Activated naive CD8-positive, alpha-beta T cell treated with anti-CD3 and anti-CD28 coated beads for 36 hours (primary cell): Measurements from ENCODE around the gene CLEC12A. TPM values are rescaled to one million over a fixed set of nuclear protein-coding genes. Genes with fewer than 3 reads are reported as not detected.
"Not testable (repeated sequence)": the region's sequence is repeated elsewhere in the genome, so short reads cannot be mapped to it uniquely, and the experiment has no call there.

Experiments
- DNase-seq: peaks from one replicate; pipeline ENCODE4 v3.0.0; 2021
- H3K27ac Mint-ChIP-seq: one replicate; pipeline ENCODE4 v1.8.0; 2022; ENCODE audit warnings: mild to moderate bottlenecking, moderate library complexity, mixed read lengths
- H3K27me3 Mint-ChIP-seq: one replicate; pipeline ENCODE4 v1.8.0; 2022; ENCODE audit warnings: mild to moderate bottlenecking, mixed read lengths
- H3K36me3 Mint-ChIP-seq: one replicate; pipeline ENCODE4 v1.8.0; 2021; ENCODE audit warnings: mild to moderate bottlenecking, mixed read lengths
- H3K4me1 Mint-ChIP-seq: one replicate; pipeline ENCODE4 v1.8.0; 2021; ENCODE audit warnings: mixed read lengths
- H3K4me3 Mint-ChIP-seq: one replicate; pipeline ENCODE4 v1.8.0; 2022; ENCODE audit warnings: mild to moderate bottlenecking, moderate library complexity, mixed read lengths
- H3K9me3 Mint-ChIP-seq: one replicate; pipeline ENCODE4 v1.8.0; 2022; ENCODE audit warnings: mixed read lengths
- total RNA-seq, 2 experiments: library from RNA; stranded (reverse); gene quantifications; one replicate each; pipeline ENCODE4 v1.2.3, GENCODE V29; 2021

CLEC12A gene
- total RNA-seq, 2 experiments from 2014 or later: 0.14 TPM

DNA sequence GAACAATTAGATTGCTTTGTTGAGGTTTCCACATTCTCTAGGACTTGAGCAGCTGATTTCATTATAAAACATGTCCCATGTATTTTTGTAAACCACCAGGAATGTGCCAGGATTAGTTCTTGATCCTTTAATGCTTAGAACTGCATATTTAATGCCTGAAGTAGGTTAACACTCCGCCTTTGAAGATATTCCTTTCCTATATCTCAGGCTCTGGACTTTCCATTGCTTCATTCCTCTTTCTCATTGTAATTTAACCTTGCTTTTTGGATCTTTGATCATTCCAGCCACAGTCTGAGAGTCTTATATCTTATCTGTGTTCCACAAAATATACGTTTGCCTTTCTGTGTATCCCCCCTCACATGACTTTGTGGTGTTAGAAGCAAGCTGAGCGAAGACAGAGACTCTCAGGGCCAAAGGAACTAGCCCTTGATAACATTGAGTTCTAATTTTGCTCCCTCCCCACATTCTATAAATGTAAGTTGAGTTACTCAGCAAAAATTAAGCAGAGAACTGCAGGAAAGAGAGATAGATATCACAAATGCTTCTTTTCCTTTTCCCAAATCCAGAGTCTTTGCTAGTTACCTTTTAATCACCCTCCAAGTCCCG lies 30.1 kb downstream of the CLEC12A start:
- Mint-ChIP-seq H3K4me1 (no peaks in the 10 kb centered on the region), H3K27me3 (peaks cover 7% of the 10 kb centered on the region), H3K9me3 (no peaks in the 10 kb centered on the region), H3K36me3 (no peaks in the 10 kb centered on the region), H3K27ac (no peak overlapping the region), H3K4me3 (no peak overlapping the region)
- no peak for DNase-seq

DNA sequence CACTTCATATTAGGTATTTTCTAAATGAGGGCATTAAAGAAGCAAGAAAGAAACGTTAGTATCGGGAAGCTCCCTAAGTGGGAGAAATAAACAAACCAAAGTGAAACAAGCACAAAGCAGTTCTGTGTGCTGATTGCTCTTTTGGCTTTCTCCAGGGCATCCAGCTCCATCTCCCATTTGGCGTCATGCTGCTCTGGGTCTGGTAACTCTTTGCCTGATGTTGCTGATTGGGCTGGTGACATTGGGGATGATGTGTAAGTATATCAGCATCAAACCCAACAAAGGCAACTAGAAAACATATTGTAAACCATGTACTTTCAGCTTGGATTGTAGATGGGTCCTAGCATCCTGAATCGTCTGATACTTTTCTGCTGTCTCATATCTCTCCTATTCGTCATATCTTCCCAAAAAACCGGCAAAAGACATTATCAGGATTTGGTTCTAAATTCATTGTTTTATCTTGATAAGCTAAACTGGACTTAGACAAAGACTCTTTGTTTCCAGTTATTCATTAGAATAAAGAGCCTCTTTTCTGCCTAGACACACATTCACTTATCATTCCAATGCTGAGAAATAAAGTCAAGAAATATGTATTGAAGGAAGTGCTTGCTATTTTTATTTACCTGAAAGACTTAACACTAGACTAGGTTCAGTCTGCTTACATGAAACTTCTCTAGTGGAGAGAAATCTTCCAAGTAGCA lies 41.6 kb downstream of the CLEC12A start:
- no peak for DNase-seq
- Mint-ChIP-seq H3K4me1 (no peaks in the 10 kb centered on the region), H3K36me3 (no peaks in the 10 kb centered on the region), H3K4me3 (no peak overlapping the region), H3K27me3 (peaks cover 17% of the 10 kb centered on the region), H3K27ac (no peak overlapping the region), H3K9me3 (no peaks in the 10 kb centered on the region)

DNA sequence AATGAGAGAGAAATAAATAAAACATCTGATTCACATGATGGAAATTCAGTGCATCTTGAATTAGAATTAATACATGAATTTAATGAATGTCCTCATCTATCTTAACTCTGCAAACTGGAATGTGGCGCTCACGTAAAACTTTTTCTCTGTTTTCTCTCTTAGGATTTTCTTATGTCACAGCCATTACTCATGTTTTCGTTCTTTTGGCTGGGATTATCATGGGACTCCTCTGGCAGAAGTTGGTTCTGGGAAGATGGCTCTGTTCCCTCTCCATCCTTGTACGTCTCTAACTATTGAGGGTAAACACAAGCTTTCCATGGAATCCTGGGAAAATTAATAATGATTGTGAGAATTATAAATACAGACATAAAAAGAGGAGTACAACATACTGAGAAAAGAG lies 44.2 kb downstream of the CLEC12A start:
- Mint-ChIP-seq H3K36me3 (no peaks in the 10 kb centered on the region), H3K4me3 (no peak overlapping the region), H3K4me1 (no peaks in the 10 kb centered on the region), H3K27me3 (peaks cover 14% of the 10 kb centered on the region), H3K27ac (no peak overlapping the region), H3K9me3 (no peaks in the 10 kb centered on the region)
- DNase-seq: no peak

DNA sequence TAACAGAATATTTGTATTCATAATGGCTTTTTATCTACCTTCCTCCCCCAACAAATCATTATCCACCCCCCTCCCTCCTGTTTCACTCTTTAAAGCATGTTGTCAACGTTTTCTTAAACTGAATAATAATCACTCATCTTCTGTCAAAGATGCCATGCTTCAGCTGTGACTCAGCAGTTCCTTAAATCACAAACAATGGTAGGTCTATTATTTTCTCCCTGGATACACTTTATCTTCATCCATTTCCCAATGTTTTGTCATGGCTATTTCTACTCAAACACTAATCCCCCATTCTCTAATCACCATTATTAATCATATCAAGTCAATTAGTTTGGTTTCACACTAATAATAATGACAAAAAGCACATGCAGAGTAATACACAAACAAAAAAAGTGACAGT lies 45.7 kb downstream of the CLEC12A start:
- Mint-ChIP-seq H3K27me3 (peaks cover 14% of the 10 kb centered on the region), H3K4me3 (no peak overlapping the region), H3K27ac (no peak overlapping the region), H3K36me3 (no peaks in the 10 kb centered on the region), H3K9me3 (no peaks in the 10 kb centered on the region), H3K4me1 (no peaks in the 10 kb centered on the region)
- DNase-seq: no peak

DNA sequence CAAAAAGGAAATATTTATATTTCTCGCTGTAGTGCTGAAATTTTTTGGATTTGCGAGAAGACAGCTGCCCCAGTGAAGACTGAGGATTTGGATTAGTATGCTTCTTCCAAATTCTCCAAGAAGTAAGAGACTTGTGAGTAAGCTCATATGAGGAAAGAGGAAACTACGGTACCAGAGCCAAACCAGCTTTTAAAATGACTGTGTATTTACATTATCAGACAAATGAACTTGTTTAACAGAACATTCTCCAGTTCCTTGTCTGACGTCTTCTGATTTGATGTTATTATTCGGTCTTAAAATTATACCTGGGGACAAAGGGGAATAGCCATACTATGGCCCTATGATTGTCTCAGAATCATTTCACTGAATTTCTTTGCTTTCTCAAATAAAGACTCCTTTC lies 47.2 kb downstream of the CLEC12A start:
- no peaks in the 10 kb centered on the region for H3K4me1 Mint-ChIP-seq
- no peak for DNase-seq
- H3K4me3 Mint-ChIP-seq: no peak overlapping the region
- H3K36me3 Mint-ChIP-seq: no peaks in the 10 kb centered on the region
- H3K9me3 Mint-ChIP-seq: no peaks in the 10 kb centered on the region
- H3K27ac Mint-ChIP-seq: no peak overlapping the region
- H3K27me3 Mint-ChIP-seq: peaks cover 6% of the 10 kb centered on the region

DNA sequence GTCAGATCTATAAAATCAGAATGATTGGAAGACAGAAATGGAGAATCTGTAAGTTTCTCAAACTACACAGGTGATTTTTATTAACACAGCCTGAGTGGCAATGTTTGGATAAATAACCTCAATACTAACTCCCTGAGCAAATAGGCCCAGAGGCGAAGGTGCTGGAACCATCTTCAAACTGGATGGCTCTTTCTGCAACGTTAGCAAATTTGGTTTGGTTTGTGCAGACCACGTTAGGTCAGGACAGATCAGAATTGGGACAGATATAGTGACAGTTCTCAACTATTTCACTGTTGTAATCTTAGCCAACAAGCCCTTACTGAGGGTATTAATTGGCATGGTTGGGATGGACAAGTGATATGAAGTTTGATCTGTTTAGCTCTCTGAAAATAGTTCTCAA lies 50.1 kb downstream of the CLEC12A start:
- Mint-ChIP-seq H3K9me3 (no peaks in the 10 kb centered on the region), H3K36me3 (no peaks in the 10 kb centered on the region), H3K27me3 (peaks cover 8% of the 10 kb centered on the region), H3K4me1 (no peaks in the 10 kb centered on the region), H3K27ac (no peak overlapping the region), H3K4me3 (no peak overlapping the region)
- DNase-seq: no peak

DNA sequence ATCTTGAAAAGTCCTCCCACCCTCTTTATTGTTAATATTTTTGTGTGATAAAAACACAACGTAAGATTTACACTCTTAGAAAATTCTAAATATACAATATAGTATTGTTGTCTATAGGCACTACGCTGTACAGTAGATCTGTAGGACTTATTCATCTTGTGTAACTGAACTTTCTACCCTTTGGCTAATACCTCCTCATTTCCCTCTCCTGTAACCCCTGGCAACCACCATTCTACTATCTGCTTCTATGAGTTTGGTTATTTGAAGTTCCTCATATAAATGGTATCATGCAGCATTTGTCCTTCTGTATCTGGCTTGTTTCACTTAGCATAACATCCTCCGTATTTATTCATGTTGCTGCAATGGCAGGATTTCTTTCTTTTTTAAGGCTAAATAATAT lies 54.0 kb downstream of the CLEC12A start:
- Mint-ChIP-seq H3K36me3 (no peaks in the 10 kb centered on the region), H3K4me3 (no peak overlapping the region), H3K27me3 (peaks cover 5% of the 10 kb centered on the region), H3K4me1 (no peaks in the 10 kb centered on the region), H3K9me3 (no peaks in the 10 kb centered on the region), H3K27ac (no peak overlapping the region)
- no peak for DNase-seq

DNA sequence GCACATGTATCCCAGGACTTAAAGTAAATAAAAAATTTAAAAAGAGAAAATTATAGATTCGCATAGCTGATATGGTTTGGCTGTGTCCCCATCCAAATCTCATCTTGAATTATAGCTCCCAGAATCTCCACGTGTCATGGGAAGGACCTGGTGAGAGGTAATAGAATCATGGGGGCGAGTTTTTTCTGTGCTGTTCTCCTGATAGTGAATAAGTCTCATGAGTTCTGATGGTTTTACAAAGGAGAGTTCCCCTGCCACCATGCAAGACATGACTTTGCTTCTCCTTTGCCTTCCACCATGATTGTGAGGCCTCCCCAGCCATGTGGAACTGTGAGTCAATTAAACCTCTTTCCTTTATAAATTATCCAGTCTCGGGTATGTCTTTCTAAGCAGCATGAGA lies 55.5 kb downstream of the CLEC12A start:
- not testable (repeated sequence) for H3K27ac Mint-ChIP-seq, H3K36me3 Mint-ChIP-seq

DNA sequence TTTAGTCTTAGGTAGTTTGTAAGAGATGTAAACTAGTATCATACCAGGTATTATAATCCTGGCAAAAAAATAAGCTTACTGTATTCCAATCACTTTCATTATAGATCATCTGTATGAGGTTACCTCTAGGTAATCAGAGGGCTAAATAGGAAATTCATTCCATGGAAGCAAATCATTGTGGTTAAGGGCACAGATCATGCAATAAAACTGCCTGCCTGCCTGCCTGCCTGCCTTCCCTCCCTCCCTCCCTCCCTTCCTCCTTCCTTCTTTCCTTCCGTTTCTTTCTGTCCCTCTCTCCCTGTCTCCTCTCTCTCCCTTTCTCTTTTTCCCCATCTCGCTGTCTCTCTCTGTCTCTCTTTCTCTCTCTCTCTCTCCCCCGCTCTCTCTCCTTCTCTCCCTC lies 56.1 kb downstream of the CLEC12A start:
- Mint-ChIP-seq H3K9me3 (no peaks in the 10 kb centered on the region), H3K27me3 (peaks cover 5% of the 10 kb centered on the region), H3K36me3 (no peaks in the 10 kb centered on the region), H3K4me1 (no peaks in the 10 kb centered on the region), H3K4me3 (no peak overlapping the region), H3K27ac (no peak overlapping the region)
- no peak for DNase-seq

More for the DNA sequence above, 55.5 kb downstream of the CLEC12A start:
- H3K4me3 Mint-ChIP-seq, H3K9me3 Mint-ChIP-seq, H3K27me3 Mint-ChIP-seq, DNase-seq, H3K4me1 Mint-ChIP-seq: not testable (repeated sequence)

DNA sequence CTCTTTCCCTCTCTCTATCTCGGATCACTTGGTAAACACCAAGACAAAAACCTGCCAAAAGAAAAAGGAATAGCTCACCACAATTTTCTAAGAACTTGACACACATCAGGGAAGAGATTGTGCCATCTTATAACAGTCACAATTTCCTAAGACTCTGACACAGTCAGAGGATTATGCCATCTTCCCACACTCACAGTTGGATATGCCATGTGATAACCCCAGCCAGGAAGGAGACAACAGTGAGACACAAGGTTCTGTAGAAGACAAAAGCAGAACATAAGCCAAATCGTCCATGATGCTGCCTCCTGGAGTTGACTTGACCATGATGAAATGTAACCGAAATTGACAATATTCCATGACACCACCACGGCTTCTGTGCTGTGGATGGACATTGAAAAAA lies 56.5 kb downstream of the CLEC12A start:
- Mint-ChIP-seq H3K4me1 (no peaks in the 10 kb centered on the region), H3K4me3 (no peak overlapping the region), H3K36me3 (no peaks in the 10 kb centered on the region), H3K9me3 (no peaks in the 10 kb centered on the region), H3K27ac (no peak overlapping the region), H3K27me3 (peaks cover 5% of the 10 kb centered on the region)
- no peak for DNase-seq

DNA sequence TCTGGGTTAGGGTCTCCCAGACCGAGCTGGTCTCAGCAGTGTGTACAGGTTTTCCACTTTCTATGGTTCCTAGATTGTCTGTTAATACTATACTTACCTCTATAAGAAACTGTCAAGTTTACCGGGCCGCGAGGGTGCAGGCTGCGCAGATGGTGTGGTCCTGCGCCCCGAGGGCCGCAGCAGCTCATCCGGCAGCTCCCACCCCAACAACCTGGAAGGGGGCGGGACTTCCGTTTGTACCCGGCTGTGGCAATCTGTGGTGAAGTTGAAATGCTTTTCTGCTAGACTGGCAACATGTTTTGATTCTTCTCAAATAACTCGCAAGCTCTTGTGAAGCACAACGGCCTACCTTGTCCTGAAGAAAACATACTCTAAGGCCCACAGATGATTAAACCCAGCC lies 59.2 kb downstream of the CLEC12A start, which contains the start of gene CLEC9A:
TSS of gene CLEC9A (plus strand) at position 237 of the 400 bp plus-strand sequence. CDS start 22,006 bp downstream, outside the sequence.
- DNase-seq: no peak
- H3K27me3 Mint-ChIP-seq: peaks cover 1% of the 10 kb centered on the region
- H3K27ac Mint-ChIP-seq: no peak within 1 kb of the TSS
- H3K4me1 Mint-ChIP-seq: no peaks in the 10 kb centered on the region
- H3K36me3 Mint-ChIP-seq: no peaks in the 10 kb centered on the region
- H3K4me3 Mint-ChIP-seq: no peak within 1 kb of the TSS
- no peaks in the 10 kb centered on the region for H3K9me3 Mint-ChIP-seq

DNA sequence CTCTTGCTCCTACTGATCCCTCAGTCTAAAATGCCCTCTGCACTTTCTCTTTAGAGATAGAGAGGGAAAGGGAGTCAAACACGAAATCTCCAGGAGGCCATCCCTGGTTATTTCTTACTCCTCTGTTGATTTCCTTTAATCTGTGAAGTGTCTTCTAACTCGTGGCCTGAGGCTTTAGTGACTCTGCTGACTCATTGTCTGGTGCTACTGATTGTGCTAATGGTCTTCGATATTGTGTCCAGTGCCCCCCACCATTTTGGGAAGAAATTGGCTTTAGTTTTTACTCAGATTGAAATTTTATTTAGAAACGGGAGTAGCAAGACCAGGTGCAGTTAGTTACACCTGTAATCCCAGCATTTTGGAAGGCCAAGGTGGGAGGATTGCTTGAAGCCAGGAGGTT lies 60.1 kb downstream of the CLEC12A start:
- no peak overlapping the region for H3K4me3 Mint-ChIP-seq
- H3K27me3 Mint-ChIP-seq: no peaks in the 10 kb centered on the region
- no peaks in the 10 kb centered on the region for H3K4me1 Mint-ChIP-seq

DNA sequence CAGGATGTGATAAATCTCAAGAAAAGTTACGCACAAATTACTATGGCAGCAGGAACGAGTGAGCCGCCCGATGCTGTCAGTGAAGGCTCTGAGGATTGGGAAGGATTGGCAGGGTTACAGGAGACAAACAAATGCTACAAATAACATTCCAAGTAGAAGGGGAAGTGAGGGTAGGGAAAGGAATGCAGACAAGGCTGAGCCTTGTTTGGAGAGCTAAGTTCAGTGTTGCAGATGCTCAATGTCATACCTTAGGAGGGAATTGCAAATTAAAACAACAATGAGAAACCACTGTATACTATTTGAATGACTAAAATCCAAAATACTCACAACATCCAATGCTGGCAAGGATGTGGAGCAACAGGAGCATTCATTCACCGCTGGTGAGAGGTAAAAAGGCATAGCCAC lies 60.6 kb downstream of the CLEC12A start:
- Mint-ChIP-seq H3K4me1 (no peaks in the 10 kb centered on the region), H3K27ac (no peak overlapping the region), H3K9me3 (no peaks in the 10 kb centered on the region), H3K27me3 (no peaks in the 10 kb centered on the region), H3K4me3 (no peak overlapping the region), H3K36me3 (no peaks in the 10 kb centered on the region)
- no peak for DNase-seq

More for the DNA sequence above, 60.1 kb downstream of the CLEC12A start:
- no peak overlapping the region for H3K27ac Mint-ChIP-seq
- no peaks in the 10 kb centered on the region for H3K9me3 Mint-ChIP-seq
- no peak for DNase-seq
- no peaks in the 10 kb centered on the region for H3K36me3 Mint-ChIP-seq

DNA sequence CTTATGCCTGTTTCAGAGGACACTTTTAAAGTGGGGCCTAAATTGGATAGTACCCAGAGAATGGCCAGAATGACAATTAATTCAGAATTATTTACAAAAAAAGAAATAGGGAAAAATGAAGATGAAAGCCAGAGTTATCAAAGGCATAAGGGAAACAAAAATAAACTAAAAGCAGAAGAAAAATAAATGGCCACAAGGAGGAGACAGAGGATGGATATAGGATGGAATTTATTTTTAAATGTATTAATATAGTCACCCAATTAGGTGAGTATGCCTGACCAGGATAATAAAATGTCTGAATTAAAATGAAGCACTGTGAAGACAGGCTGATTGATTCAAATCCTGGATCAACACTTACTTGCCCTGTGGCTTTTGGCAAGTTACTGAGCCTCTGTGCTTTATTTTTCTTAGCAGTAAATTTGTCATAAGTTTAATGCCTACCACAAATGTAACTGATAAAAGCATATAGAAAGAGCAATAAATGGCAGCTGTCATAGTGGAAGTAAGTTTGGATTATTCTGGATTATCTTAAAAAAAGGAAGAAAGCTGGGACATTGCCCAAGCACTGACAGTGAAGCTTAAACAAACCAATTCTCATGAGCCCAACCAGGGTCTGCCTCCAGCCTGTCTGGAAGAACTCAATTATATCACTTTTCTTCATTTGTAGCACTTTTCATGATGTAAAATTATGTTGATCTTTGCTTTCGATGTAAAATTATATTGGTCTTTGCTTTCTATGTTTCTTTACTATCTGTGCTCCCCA lies 62.8 kb downstream of the CLEC12A start:
- no peaks in the 10 kb centered on the region for H3K27me3 Mint-ChIP-seq

More for the DNA sequence above, 62.8 kb downstream of the CLEC12A start:
- no peak overlapping the region for H3K27ac Mint-ChIP-seq
- no peak overlapping the region for H3K4me3 Mint-ChIP-seq
- DNase-seq: no peak
- no peaks in the 10 kb centered on the region for H3K9me3 Mint-ChIP-seq
- no peaks in the 10 kb centered on the region for H3K4me1 Mint-ChIP-seq
- no peaks in the 10 kb centered on the region for H3K36me3 Mint-ChIP-seq
